ENCODE data around the gene FMN2.

Gene FMN2

DNA sequence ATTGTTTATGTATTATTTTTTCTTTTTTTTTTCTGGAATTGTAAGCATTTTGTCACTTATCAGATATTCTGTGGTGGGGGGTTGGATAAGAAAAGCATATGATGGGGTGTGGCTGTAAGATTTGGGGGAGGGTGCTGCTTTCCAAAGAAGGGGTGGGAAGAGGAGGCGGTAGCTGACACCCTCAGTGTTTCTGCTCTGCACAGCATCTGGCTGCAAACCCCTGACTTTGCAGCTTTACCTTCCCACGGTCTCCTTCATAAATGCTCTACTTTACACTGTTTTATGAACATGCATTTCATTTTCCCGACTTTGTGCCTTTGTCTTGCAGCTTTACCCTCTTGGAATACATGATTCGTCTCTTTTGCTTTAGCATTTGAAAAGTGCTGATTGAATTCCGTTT is 7.6 kb downstream of the FMN2 start:
- DNase-seq, result no peak

DNA sequence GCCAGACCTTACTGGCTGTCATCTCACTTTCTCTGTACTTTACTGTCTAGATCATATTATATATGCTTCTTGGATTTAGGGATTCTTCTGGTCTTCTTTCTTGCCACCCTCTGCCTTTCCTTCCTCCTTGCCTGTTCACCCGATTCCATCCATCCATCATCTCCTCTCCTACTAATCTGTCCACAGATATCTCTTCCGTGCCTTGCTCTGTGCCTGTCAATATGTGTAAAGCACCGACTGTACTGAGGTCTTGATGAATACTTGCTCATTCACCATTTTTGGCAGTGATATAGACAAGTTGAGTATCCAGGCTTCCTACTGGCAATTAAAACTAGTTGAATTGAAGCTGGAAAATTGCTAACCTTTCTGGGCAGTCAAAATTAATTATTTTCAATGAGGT is 8.1 kb downstream of the FMN2 start:
- DNase-seq, result no peak

DNA sequence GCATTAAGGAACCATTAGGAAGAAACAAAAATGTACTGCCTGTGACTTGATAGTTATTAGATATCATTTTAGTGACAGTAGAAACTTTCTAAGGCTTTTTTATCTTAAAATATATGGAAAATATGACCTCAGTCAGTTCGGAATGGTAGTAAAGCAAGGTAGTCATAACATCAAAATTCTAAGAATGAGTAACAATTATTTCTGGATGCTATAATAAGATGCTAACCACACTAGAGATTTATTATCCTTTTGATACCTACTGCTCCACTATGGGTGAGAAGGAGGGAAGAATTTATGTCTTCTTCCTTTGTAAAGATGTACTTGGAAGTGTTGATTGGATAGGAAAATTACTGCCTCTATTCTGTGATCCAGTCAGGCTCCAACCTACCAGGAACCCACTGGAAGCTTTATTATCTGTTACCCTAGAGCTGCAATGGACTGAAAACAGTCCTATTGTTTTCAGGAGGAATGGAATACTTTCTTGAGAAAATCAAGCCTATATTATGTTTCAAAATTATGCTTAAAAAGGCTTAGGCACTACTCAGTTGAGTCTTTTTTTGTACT is 8.8 kb downstream of the FMN2 start:
- no peak for DNase-seq

DNA sequence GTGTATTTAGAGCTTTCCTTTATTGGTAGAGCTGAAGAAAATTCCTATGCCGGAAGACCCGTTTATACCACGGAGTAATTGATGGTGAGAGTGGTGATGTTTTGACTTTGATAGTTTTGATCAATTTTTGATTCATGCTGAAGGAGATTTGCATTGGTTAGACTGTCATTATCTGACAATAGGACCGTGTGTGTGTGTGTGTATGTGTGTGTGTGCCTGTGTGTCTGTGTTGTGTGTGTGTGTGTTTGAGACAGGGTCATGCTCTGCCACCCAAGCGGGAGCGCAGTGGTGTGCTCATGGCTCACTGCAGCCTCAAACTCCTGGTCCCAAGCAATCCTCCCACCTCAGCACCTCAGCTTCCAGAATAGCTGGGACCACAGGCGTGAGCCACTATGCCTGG is 9.6 kb downstream of the FMN2 start:
- DNase-seq, result no peak

- DNase-seq, result no peak
Measured at GRCh38 chr1:240101737-240102136, 10.1 kb downstream of the FMN2 start.

DNA sequence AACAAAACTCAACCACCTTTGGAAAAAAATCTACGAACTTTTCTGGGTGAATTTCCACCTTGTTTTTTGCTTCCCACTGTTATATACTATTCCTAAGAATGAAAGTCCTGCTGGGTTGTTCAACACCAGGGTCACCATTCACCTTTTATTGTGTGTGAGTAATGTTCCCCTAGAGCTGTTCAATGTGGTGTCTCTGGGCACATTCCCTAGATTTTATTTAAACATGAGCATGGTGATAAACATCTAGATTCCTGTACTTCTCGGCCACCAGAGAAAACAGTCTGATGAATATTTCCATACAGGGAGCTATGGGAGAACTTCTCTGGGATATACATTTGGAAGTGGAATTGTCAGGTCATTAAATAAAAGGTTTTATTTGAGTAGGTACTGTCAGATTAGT is 13.0 kb downstream of the FMN2 start:
- DNase-seq, result no peak

GRCh38 chr1:240107058-240107684 is 15.5 kb downstream of the FMN2 start:
- DNase-seq, result no peak

DNA sequence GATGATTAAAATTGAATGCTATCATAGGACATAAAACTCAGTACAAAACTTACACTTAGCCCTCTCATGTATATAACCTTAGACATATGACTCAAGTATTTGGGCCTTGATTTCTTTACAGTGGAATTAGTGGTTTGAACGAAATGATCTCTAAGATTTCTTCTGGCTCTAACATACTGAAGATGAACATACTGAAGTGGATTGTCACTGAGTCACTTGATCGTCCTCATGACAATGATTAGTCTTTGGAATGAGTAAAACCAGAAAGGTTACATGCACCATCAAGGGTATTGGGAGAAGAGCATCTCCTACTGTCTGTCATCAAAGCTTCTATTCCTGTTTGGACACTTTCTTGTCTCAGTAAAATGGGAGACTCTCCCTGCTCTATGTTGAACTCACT is 17.4 kb downstream of the FMN2 start:
- no peak for DNase-seq

- no peak for DNase-seq
Measured at GRCh38 chr1:240109920-240110636, 18.4 kb downstream of the FMN2 start.

DNA sequence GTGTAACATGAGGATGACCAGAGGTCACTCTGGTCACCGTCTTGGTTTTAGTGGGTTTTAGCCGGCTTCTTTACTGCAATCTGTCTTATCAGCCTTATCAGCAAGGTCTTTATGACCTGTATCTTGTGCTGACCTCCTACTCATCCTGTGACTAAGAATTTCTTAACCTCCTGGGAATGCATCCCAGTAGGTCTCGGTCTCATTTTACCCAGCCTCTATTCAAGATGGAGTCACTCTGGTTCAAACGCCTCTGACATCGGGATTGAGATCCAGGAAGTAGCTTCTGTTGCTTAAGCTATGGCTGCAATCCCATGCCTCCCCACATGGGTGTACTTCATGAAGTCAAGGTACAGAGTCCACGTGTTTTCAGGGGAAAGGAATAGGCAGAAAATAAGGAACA is 19.9 kb downstream of the FMN2 start:
- DNase-seq, result no peak

DNA sequence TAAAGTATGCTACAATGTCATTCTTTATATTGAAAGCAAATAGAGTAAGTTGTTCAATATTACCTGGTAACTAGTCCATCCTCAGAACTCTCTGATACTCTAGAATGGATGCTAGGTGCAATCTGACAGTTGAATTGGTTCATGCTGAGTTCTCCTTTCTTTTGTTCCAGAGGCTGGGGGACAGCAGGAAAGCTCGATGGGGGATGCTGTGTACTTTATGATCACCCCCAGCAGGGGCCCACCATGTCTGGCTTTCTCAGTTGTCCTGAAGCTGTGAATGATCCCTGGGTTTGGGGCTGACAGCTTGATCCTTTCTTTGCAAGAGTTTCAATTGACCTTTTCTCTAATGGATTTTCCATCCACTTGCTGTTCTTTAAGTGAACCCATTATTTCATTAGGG is 22.5 kb downstream of the FMN2 start:
- DNase-seq, result no peak

- no peak for DNase-seq
Measured at GRCh38 chr1:240115831-240116230, 24.1 kb downstream of the FMN2 start.

- no peak for DNase-seq
Measured at GRCh38 chr1:240116831-240117769, 25.4 kb downstream of the FMN2 start.

GRCh38 chr1:240117930-240118329 is 26.2 kb downstream of the FMN2 start:
- DNase-seq, result no peak

DNA sequence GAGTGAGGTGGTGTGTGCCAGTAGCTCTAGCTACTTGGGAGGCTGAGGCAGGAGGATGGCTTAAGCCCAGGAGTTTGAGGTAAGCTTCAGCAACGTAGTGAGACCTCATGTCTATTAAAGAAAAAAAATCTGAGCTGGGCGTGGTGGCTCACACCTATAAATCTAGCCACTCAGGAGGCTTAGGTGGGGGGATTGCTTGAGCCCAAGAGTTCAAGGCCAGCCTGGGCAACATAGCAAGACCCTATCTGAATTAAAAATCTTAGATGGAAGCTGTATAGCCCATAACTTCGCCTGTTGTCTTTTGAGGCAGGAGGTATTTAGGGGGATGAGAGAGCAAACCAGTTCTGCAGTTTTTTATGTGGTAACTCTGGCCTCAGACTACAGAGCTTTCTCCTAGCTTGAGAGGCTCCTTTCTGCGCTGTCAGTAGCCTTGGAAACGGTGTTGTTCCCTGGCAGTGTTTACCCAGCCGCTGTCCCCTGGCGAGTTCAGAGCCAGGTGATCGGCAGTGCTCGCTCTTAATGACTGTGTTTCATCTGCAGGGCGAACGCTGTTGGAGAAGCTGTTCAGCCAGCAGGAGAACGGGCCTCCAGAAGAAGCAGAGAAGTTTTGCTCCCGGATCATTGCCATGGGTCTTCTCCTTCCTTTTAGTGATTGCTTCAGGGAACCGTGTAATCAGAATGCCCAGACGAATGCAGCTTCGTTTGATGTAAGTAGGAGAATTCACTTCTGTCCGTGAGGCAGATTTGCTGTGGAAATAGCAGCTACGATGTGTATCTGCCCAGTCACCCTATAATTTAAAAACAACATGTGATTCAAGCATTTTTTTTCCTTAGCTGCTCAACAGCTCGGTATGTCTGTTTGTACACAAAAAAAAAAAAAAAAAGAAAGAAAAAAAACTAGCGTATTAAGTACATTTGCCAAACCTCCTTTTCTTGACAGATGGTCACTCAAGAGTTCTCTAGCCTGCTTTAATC is 31.2 kb downstream of the FMN2 start:
- no peak for DNase-seq

GRCh38 chr1:240126821-240127220 is 35.1 kb downstream of the FMN2 start:
- DNase-seq, result no peak

DNA sequence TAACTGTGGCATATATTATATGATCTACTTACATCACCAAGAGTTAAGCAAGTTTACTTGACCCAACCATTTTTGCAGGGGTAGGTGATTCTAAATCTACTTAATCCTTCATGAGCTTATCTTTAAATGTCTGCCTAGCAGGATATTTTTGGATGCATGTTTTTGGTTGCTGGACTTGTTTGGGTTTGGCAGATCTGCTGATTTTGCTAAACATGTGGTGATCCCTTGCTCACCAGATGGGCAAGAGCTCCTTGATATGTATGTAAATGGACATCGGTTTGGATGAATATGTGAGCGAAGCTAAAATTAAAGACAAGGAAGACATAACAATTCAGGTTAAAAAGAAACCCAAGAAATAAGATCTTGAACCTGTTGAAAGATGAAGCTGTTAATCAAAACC is 36.7 kb downstream of the FMN2 start:
- no peak for DNase-seq

GRCh38 chr1:240134113-240134512 is 42.4 kb downstream of the FMN2 start:
- DNase-seq, result no peak

GRCh38 chr1:240134596-240134995 is 42.9 kb downstream of the FMN2 start:
- DNase-seq, result no peak

GRCh38 chr1:240136402-240136801 is 44.7 kb downstream of the FMN2 start:
- no peak for DNase-seq

GRCh38 chr1:240138867-240139266 is 47.2 kb downstream of the FMN2 start:
- DNase-seq, result no peak

DNA sequence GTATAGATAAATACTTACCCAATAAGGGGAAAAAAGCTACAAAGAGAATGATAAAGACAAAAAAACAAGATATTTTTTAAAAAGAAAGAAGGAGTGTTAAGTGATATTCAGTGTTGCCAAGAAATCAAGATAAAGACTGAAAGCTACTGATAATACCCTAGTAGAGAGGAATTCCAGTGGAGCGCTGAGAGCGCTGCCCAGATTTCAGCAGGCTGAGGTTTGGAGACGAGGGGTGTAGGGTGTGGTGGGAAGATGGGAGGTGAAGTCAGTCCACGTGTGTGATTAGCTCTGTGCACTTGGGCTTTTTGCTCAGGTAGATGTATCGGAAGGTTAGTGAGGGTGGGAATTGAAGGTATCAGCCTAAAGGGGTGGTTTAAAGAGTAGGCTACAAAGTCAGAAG is 47.8 kb downstream of the FMN2 start:
- no peak for DNase-seq

Data from activated CD4-positive, alpha-beta T cell treated with anti-CD3 and anti-CD28 coated beads, Interleukin-2, amount 50 U/mL, for 16 hours (primary cell).